ENCODE measurements around the gene PFDN2. TPM values are rescaled to one million over a fixed set of nuclear protein-coding genes. Genes with fewer than 3 reads are reported as not detected.
A peak's percentile ranks its signal among the peaks of the same experiment; 100 is the strongest.

Gene PFDN2
- total and polyA plus RNA-seq, 2 donors (not counting 3 experiments of a cell fraction or from before 2014, with no cell fraction given), result 104 to 157 TPM

- CTCF ChIA-PET, result interaction anchor here (0.7 to 3.1 kb wide), 15 partner anchors 9 to 217 kb away, joined by 3 to 35 read pairs (median 9); partner anchors contain the start of genes ADAMTS4, B4GALT3 and TOMM40L
- no peak overlapping the region for H3K4me3 ChIP-seq (replicated peaks in 1 of 3; ENCODE audit: insufficient read depth in 1 of 3, low read depth in 1 of 3, low read length in 3 of 3)
Observed at GRCh38 chr1:161164901-161165610, 47.2 kb upstream of the PFDN2 start.

More at GRCh38 chr1:161164901-161165610, 47.2 kb upstream of the PFDN2 start:
- peak overlapping the region; percentile 74 for H3K27ac ChIP-seq (ENCODE audit: insufficient read depth, low read depth, low read length)
- intact Hi-C loops (cut with micrococcal nuclease), result no loop called here
- POLR2A ChIA-PET, result interaction anchor here (0.8 to 2.2 kb wide), 5 partner anchors 11 to 217 kb away, joined by 3 to 8 read pairs (median 4); partner anchors contain the start of genes NDUFS2 and TOMM40L
- no TSS peak for BruUV-seq (replicated peaks)
- TF ChIP-seq POLR2A (IDR thresholded peaks at IDR 0.05; ENCODE audit: low read depth, low read length) (no peak), POLR2AphosphoS5 (IDR thresholded peaks at IDR 0.05; ENCODE audit: insufficient read depth, low read depth, low read length) (no peak), EZH2 (IDR thresholded peaks at IDR 0.05; ENCODE audit: borderline replicate concordance, low read depth, low read length, severe bottlenecking) (no peak), FOS (IDR thresholded peaks at IDR 0.05; ENCODE audit: borderline replicate concordance, insufficient read depth, low read length) (no peak), MYC (IDR thresholded peaks at IDR 0.05; ENCODE audit: low read depth, low read length) (no peak), GATA2 (IDR thresholded peaks at IDR 0.05; ENCODE audit: insufficient read depth, insufficient read length, low read depth, low read length) (no peak), MAX (IDR thresholded peaks at IDR 0.05; ENCODE audit: insufficient read depth, insufficient read length) (no peak), JUN (IDR thresholded peaks at IDR 0.05; ENCODE audit: borderline replicate concordance, insufficient read depth, insufficient read length, low read depth) (no peak)
- TF ChIP-seq, protein P1, sequence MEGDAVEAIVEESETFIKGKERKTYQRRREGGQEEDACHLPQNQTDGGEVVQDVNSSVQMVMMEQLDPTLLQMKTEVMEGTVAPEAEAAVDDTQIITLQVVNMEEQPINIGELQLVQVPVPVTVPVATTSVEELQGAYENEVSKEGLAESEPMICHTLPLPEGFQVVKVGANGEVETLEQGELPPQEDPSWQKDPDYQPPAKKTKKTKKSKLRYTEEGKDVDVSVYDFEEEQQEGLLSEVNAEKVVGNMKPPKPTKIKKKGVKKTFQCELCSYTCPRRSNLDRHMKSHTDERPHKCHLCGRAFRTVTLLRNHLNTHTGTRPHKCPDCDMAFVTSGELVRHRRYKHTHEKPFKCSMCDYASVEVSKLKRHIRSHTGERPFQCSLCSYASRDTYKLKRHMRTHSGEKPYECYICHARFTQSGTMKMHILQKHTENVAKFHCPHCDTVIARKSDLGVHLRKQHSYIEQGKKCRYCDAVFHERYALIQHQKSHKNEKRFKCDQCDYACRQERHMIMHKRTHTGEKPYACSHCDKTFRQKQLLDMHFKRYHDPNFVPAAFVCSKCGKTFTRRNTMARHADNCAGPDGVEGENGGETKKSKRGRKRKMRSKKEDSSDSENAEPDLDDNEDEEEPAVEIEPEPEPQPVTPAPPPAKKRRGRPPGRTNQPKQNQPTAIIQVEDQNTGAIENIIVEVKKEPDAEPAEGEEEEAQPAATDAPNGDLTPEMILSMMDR (IDR thresholded peaks at IDR 0.05; ENCODE audit: extremely low read depth in 1 of 2, insufficient read depth in 1 of 2, low read depth in 1 of 2, low read length in 2 of 2), result no peak
- H3K9me3 ChIP-seq (replicated peaks; ENCODE audit: control insufficient read depth, insufficient read depth, low read length), result no peaks in the 10 kb centered on the region
- peaks cover 5% of the 10 kb centered on the region for H3K79me2 ChIP-seq (ENCODE audit: control insufficient read depth, insufficient read depth, low read length)
- no peaks in the 10 kb centered on the region for H3K9me1 ChIP-seq (replicated peaks; ENCODE audit: control insufficient read depth, extremely low read depth, insufficient read depth, low read length)
- dilution Hi-C loops (cut with MboI; ENCODE audit: extremely low pct_ligation_motif_present, low sequenced_read_pairs), result no loop called here
- no peaks in the 10 kb centered on the region for H3K27me3 ChIP-seq (ENCODE audit: control insufficient read depth in 2 of 2, insufficient read depth in 2 of 2, low read length in 2 of 2)
- no peak overlapping the region for H2AFZ ChIP-seq (ENCODE audit: low read depth, low read length)
- H4K20me1 ChIP-seq (replicated peaks; ENCODE audit: control insufficient read depth, extremely low read depth, insufficient read depth, low read length), result no peaks in the 10 kb centered on the region
- peaks cover 21% of the 10 kb centered on the region for H3K4me1 ChIP-seq (ENCODE audit: control insufficient read depth, extremely low read depth, insufficient read depth, low read length)
- no peak for FAIRE-seq
- H3K4me2 ChIP-seq (ENCODE audit: insufficient read depth, low read length), result peak overlapping the region; percentile 75
- peak overlapping the region; percentile 82 for H3K9ac ChIP-seq (replicated peaks; ENCODE audit: extremely low read depth, insufficient read depth, low read length)
- H3K36me3 ChIP-seq (ENCODE audit: control insufficient read depth in 2 of 2, extremely low read depth in 1 of 2, insufficient read depth in 2 of 2, low read length in 2 of 2), result peaks cover 0 to 12% of the 10 kb centered on the region in 2 experiments
- no peak for DNase-seq (ENCODE audit: low read depth, low spot score)
